HEK293T (cell line): Measurements from ENCODE around the gene GALM.

Source experiments
- BHLHE40 ChIP-seq: fragments of 450-650 bp; IDR thresholded peaks from 2 replicates; pipeline ENCODE4 v1.6.1; 2016; ENCODE audit warnings: mild to moderate bottlenecking, moderate library complexity, borderline replicate concordance
- ELF4 ChIP-seq: fragments of 450-650 bp; IDR thresholded peaks from 2 replicates; pipeline ENCODE4 v1.6.1; 2017; ENCODE audit warnings: antibody characterized with exemption
- FOXA1 ChIP-seq: fragments of 450-650 bp; IDR thresholded peaks from 2 replicates; pipeline ENCODE4 v1.6.1; 2016; ENCODE audit warnings: mild to moderate bottlenecking

- TF ChIP-seq BHLHE40 (no peak), FOXA1 (no peak), ELF4 (no peak)
Measured at GRCh38 chr2:38740851-38741731, 75.2 kb downstream of the GALM start.
